Panc1 (cell line): Measurements from ENCODE around the gene SNAP47. TPM values are rescaled to one million over a fixed set of nuclear protein-coding genes. Genes with fewer than 3 reads are reported as not detected.

ENCODE experiments used
- ATAC-seq: fragments of 200-7000 bp; cut with Tn5 transposase; 2 replicates; pipeline ENCODE4 v1.9.1; 2020; ENCODE audit warnings: mild to moderate bottlenecking, moderate library complexity
- BruUV-seq: library from RNA; stranded (reverse); fragments of 400-500 nt; replicated peaks from 2 replicates; lab custom pipeline; 2021; lab: Mats Ljungman, UMichigan
- CTCF ChIA-PET: fragments of 300-600 bp; sonication (Branson Sonifier 250); formaldehyde crosslinking; loops from one replicate; lab custom pipeline; 2022; ENCODE audit warnings: antibody characterized with exemption; lab: Charles Lee
- POLR2A ChIA-PET: fragments of 300-600 bp; sonication (Branson Sonifier 250); formaldehyde crosslinking; loops from one replicate; lab custom pipeline; 2022; ENCODE audit warnings: antibody characterized with exemption; lab: Charles Lee
- DNase-seq: peaks from one replicate; pipeline ENCODE4 v3.0.0-alpha.2; 2010; ENCODE audit warnings: low read depth, low spot score
- H3K27ac ChIP-seq: 2 replicates; pipeline ENCODE4 v1.5.1; 2011; ENCODE audit warnings: mild to moderate bottlenecking, low read length, inconsistent platforms
- H3K27me3 ChIP-seq: fragments of 200-500 bp; sonication (Bioruptor generic); 2 replicates; pipeline ENCODE4 v1.6.0; 2014; ENCODE audit warnings: low read length, inconsistent platforms; ENCODE audit not compliant: control insufficient read depth, insufficient read depth
- H3K36me3 ChIP-seq: fragments of 200-500 bp; sonication (Bioruptor generic); 2 replicates; pipeline ENCODE4 v1.5.1; 2014; ENCODE audit warnings: inconsistent platforms, mild to moderate bottlenecking, low read length, moderate library complexity; ENCODE audit not compliant: control insufficient read depth, insufficient read depth
- H3K4me1 ChIP-seq: 2 replicates; pipeline ENCODE4 v1.5.1; 2011; ENCODE audit warnings: inconsistent platforms, mild to moderate bottlenecking, low read length, moderate library complexity; ENCODE audit not compliant: control insufficient read depth, insufficient read depth
- H3K4me3 ChIP-seq, 2 experiments: 2 replicates each; pipeline ENCODE4 v1.5.1; 2011 to 2012; ENCODE audit warnings: low read depth in 2 of 2, low read length in 2 of 2, mild to moderate bottlenecking in 2 of 2, inconsistent platforms in 1 of 2, moderate library complexity in 1 of 2
- H3K9me3 ChIP-seq: fragments of 200-500 bp; sonication (Bioruptor generic); 2 replicates; pipeline ENCODE4 v1.5.1; 2014; ENCODE audit warnings: low read depth, mild to moderate bottlenecking, inconsistent platforms, low read length, moderate library complexity; ENCODE audit not compliant: control insufficient read depth, insufficient read depth
- POLR2AphosphoS5 ChIP-seq: IDR thresholded peaks from 2 replicates; pipeline ENCODE4 v1.6.1; 2012; ENCODE audit warnings: mild to moderate bottlenecking, low read depth, low read length, moderate library complexity
- SIN3A ChIP-seq: IDR thresholded peaks from 2 replicates; pipeline ENCODE4 v1.6.1; 2012; ENCODE audit warnings: low read depth, mild to moderate bottlenecking, low read length, moderate library complexity, borderline replicate concordance; ENCODE audit not compliant: insufficient read depth
- TCF7L2 ChIP-seq: IDR thresholded peaks from 2 replicates; pipeline ENCODE4 v1.6.1; 2011; ENCODE audit warnings: mild to moderate bottlenecking, low read depth, low read length, inconsistent platforms
- in situ Hi-C: cut with HindIII; loops from 2 replicates; pipeline ENCODE4 v1.10.0; 2016; ENCODE audit warnings: low sequenced_read_pairs, low pct_unique_long_range_greater_than_20kb
- intact Hi-C: fragments of 100-400 bp; cut with micrococcal nuclease; formaldehyde crosslinking; loops from one replicate; pipeline ENCODE4 v1.10.0; 2022; ENCODE audit not compliant: unreplicated experiment
- total RNA-seq: library from RNA; stranded (reverse); gene quantifications from one replicate; pipeline ENCODE4 v1.2.1, GENCODE V29; 2021; ENCODE audit not compliant: unreplicated experiment
- TF ChIP-seq, protein P1 (sequence below), 2 experiments: IDR thresholded peaks; 2 replicates each; pipeline ENCODE4 v1.6.1; 2011 to 2012; ENCODE audit warnings: low read depth in 2 of 2, control low read depth in 1 of 2, low read length in 1 of 2, mild to moderate bottlenecking in 1 of 2, moderate library complexity in 1 of 2; ENCODE audit not compliant: insufficient read depth in 1 of 2
- TF ChIP-seq, protein P2 (sequence below): fragments of 450-650 bp; IDR thresholded peaks from 2 replicates; pipeline ENCODE4 v1.5.1; 2017; ENCODE audit warnings: mild to moderate bottlenecking

The SNAP47 gene
- total RNA-seq, 1 experiment from 2014 or later = 55.6 TPM

DNA sequence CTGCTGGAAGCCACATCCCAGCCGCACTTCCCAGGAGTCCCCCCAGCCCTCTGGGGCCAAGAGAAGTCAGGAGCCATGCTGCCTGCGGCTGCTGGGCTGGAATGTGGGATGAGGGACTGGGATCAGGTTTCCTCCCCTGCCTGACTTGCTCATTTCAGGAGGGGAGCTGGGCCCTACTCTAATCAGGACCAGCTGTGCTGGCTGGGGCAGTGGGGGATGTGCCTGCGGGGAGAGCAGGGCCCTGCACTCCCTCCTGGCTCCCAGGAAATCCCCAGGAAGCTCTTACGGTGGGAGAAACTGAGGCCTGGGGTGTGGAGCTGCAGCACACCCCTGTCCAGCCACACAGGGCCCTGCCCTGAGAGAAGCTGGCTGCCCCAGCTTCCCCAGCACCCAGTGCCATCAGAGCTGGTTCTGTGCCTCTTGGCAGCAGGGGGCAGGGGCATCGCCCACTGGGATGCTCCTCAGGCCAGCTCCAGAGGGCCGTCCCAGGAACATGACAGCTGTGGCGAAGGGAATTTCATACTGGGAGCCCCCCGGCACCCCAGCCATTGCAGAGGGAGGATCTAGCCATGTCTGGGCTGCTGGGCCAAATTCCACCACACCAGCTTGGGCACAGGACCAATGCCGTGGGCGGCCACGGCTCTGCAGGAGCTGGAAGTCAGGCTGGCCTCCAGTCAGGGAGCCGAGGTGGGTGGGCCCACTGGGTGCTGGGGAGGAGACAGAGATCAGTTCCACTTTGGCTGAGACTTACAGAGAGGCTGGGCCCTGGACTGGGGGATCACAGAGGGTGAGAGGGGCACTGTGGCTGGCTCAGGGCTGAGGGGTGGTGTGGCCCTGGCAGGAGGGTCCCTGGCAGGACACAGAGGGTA is 58.9 kb downstream of the SNAP47 start:
- peaks cover 32% of the 10 kb centered on the region for H3K4me1 ChIP-seq
- H3K9me3 ChIP-seq = no peaks in the 10 kb centered on the region
- in situ Hi-C loops = no loop called here
- H3K27ac ChIP-seq = peak overlapping the region; percentile 48
- DNase-seq (no peak), ATAC-seq (peak; percentile 54)
- POLR2A ChIA-PET = interaction anchor here (0.5 kb wide), 1 partner anchor 1358 kb away, joined by 3 read pairs; no protein-coding TSS in a partner anchor
- BruUV-seq = no TSS peak
- H3K27me3 ChIP-seq = no peaks in the 10 kb centered on the region
- H3K4me3 ChIP-seq = no peak overlapping the region
- intact Hi-C loops = loop anchor here (10.0 kb wide), 1 partner anchor 151 kb away; the partner anchor contains the start of gene WNT9A
- H3K36me3 ChIP-seq = no peaks in the 10 kb centered on the region
- CTCF ChIA-PET = interaction anchor here (0.6 to 0.7 kb wide), 2 partner anchors 149 to 160 kb away, joined by 3 read pairs; no protein-coding TSS in a partner anchor
- TF ChIP-seq SIN3A = no peak
- TF ChIP-seq, protein P1, sequence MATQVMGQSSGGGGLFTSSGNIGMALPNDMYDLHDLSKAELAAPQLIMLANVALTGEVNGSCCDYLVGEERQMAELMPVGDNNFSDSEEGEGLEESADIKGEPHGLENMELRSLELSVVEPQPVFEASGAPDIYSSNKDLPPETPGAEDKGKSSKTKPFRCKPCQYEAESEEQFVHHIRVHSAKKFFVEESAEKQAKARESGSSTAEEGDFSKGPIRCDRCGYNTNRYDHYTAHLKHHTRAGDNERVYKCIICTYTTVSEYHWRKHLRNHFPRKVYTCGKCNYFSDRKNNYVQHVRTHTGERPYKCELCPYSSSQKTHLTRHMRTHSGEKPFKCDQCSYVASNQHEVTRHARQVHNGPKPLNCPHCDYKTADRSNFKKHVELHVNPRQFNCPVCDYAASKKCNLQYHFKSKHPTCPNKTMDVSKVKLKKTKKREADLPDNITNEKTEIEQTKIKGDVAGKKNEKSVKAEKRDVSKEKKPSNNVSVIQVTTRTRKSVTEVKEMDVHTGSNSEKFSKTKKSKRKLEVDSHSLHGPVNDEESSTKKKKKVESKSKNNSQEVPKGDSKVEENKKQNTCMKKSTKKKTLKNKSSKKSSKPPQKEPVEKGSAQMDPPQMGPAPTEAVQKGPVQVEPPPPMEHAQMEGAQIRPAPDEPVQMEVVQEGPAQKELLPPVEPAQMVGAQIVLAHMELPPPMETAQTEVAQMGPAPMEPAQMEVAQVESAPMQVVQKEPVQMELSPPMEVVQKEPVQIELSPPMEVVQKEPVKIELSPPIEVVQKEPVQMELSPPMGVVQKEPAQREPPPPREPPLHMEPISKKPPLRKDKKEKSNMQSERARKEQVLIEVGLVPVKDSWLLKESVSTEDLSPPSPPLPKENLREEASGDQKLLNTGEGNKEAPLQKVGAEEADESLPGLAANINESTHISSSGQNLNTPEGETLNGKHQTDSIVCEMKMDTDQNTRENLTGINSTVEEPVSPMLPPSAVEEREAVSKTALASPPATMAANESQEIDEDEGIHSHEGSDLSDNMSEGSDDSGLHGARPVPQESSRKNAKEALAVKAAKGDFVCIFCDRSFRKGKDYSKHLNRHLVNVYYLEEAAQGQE (IDR thresholded peaks at IDR 0.05; ENCODE audit: insufficient read depth in 1 of 2, low read depth in 2 of 2, low read length in 1 of 2) = no peak

DNA sequence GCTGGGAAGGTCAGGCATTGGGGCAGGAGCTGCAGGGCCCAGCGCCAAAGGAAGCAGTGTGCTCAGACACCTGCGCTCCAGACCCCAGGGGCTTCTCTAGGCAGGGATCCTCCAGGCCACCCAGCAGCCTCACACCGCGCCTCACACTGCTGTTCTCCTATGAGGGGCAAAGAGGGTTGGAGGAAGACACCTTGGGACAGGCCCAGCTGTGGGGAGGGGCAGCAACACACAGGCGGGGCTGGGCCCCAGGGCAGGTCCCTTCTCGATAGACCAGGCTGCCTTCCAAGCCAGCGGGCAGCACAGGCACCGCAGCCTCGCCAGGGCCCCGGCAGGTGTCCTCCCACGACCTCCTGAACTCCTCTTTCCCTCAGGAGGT is 59.6 kb downstream of the SNAP47 start:
- no peak for TF ChIP-seq TCF7L2
- no peak for TF ChIP-seq SIN3A
- TF ChIP-seq, protein P1 (IDR thresholded peaks at IDR 0.05; ENCODE audit: insufficient read depth in 1 of 2, low read depth in 2 of 2, low read length in 1 of 2) = no peak
- TF ChIP-seq, protein P2, sequence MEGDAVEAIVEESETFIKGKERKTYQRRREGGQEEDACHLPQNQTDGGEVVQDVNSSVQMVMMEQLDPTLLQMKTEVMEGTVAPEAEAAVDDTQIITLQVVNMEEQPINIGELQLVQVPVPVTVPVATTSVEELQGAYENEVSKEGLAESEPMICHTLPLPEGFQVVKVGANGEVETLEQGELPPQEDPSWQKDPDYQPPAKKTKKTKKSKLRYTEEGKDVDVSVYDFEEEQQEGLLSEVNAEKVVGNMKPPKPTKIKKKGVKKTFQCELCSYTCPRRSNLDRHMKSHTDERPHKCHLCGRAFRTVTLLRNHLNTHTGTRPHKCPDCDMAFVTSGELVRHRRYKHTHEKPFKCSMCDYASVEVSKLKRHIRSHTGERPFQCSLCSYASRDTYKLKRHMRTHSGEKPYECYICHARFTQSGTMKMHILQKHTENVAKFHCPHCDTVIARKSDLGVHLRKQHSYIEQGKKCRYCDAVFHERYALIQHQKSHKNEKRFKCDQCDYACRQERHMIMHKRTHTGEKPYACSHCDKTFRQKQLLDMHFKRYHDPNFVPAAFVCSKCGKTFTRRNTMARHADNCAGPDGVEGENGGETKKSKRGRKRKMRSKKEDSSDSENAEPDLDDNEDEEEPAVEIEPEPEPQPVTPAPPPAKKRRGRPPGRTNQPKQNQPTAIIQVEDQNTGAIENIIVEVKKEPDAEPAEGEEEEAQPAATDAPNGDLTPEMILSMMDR = no peak
- TF ChIP-seq POLR2AphosphoS5 = no peak
- ATAC-seq (peak; percentile 46; the same call in 1 of the 2 replicates), DNase-seq (no peak)
- in situ Hi-C loops = no loop called here
- POLR2A ChIA-PET = interaction anchor here (0.5 kb wide), 1 partner anchor 1358 kb away, joined by 3 read pairs; no protein-coding TSS in a partner anchor
- Histone ChIP-seq H3K9me3 (no peaks in the 10 kb centered on the region), H3K36me3 (no peaks in the 10 kb centered on the region), H3K4me1 (peaks cover 28% of the 10 kb centered on the region), H3K27me3 (no peaks in the 10 kb centered on the region), H3K4me3 (no peak overlapping the region), H3K27ac (0 out of 2 replicates have a peak overlapping the region, but pooled peaks have one; percentile 34)
- no TSS peak for BruUV-seq
- CTCF ChIA-PET = interaction anchor here (1.0 kb wide), 1 partner anchor 158 kb away, joined by 8 read pairs; no protein-coding TSS in a partner anchor
- intact Hi-C loops = loop anchor here (10.0 kb wide), 1 partner anchor 150 kb away; the partner anchor contains the start of gene WNT9A
